NCI-H2029 (cell line): ENCODE data around the gene AKIP1.
A peak's percentile ranks its signal among the peaks of the same experiment; 100 is the strongest.

Source experiments
- DNase-seq: peaks from one replicate; lab custom pipeline; 2025; lab: John Stamatoyannopoulos, UW

AKIP1 gene

DNA sequence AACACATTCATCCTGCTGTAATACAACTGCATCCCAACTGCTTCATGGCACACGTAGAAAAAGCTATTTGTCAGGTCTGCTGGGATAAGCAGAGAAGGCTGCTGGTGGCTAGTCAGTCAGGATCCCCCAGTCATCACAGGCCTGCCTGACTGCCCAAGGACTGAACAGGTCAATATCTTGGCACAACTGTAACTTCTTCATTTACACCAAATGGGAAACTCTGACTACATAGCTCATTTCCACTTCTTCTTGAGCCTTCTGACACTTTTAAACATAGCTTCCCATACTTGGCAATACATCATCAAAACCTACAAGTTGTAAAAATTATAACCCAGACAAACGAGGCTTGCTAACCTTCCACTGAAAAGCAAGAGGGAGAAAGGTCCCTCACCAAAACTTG lies 50.4 kb downstream of the AKIP1 start:
- no peak for DNase-seq

DNA sequence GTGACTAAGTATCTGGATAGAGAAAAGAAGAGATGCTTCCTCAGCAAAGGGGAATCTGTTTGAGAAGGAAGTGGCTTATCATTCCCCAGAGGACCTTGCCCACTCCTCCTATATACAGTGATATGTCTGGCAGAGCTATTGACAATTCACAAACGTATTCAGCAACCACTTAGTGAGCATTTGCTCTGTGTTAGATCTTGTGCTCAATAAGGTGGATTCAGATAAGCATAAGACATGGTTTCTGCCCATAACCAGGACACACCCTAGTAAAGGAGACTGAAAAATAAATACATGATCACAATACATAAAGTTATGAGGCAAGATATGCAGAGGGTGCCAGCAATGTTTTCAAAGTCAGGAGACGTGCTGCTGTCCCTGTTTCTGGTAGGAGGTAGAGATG lies 51.9 kb downstream of the AKIP1 start:
- no peak for DNase-seq

DNA sequence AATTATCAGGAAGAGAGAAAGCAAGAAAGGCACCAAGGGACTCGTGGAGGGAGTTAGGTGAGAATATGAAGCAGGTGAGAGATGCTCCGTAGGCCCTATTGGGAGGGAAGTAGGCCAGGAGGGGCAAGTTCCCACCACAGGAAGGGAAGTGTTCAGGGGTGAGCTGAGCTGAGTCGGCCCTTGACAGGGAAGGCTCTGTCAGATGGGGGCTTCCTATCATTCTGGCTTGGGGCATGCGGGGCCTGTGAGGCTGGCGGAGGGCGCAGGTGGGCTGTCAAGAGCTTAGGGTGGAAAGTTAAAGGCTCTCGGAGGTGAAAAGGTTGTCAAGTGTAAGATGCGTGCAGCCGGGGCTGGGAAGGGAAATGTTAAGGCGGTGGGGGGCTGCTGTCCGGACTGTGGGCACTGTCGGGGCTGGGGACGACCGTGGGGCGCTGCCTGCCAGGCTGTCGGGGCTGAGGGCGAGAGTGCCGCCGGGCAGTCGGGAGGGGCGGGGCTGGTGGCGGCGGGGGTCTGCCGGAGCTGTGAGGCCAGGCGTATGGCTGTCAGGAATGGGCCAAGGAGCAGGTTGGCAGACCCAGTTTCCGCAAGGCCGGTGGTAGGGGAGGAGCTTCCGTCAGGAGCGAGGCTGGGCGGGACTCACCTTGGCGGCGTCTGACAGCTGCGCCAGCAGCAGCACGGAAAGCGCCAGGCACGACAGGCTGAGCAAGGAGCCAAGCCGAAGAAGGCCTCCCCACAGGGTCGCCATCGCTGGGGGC lies 52.8 kb downstream of the AKIP1 start:
- peak; percentile 88 for DNase-seq

DNA sequence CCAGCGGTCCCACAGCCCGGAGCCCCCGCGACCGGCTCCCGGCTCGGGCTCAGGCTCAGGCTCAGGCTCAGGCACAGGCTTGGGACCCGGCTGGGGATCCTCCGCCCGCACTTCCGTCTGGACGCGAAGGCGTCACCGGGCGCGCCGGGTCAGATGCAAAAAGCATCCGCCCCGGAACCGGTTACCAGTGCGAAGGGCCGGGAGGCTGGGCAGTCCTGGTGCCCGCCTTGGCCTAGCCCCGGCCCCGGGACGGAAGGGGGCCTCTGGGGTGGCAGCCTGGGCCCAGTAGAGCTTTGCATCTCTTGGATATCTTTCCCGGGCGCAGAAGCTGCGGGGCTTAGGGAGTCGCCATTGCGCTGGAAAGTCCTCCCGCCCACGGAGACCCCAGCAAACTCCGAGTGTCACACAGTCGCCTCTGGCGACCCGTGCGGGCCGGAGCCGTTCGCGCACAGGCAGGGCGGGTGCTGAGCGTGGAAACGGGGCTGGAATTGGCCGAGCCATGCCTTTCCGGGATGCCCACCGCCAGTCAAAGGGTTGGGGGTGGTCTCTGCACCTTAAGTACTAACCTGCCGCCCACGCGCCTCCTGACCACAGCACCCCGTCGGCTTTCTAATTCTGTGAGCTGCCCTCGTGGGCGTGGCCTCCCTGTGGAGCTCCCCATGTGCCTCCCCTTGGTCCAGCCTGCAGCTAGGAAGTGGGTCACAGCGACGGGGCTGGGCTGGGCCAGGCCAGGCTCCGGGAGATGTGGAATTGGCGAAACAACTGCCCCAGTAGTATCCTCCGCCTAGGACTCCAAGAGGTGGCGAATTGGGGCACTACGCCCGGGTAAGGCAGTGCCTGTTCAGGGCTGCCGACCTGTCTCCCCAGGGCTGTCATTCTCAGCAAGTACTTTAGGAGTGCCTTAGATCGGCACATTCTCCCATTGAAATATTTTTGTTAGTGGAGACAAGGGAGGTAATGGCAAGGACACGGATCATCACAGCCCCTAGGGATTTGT lies 53.6 kb downstream of the AKIP1 start, which contains the start of gene TMEM9B:
Gene TMEM9B (minus strand): TSS at position 119 of the 997 bp plus-strand sequence. CDS start 129 bp downstream, outside the sequence.
- DNase-seq: peak; percentile 87

DNA sequence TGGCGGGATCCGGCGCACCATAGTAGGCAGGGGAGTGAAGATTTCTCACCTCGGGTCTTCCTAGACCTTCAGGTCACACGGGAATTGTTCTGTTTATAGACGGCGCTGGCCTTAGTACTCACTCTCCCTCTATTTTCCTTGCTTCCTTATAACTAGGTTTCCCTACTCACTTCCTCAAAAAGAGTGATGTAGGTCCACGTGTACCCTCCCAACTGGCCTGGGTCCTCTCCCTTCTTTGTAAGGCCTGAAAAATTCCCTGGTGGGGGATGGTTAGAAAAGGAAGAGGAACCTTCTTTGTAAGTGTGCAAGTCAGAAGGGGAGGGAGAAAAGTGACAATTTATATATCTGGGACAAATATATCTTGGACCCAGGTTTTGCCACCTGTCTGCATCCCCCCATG lies 56.2 kb downstream of the AKIP1 start:
- no peak for DNase-seq
